Hepatocyte (in vitro differentiated cells): Measurements from ENCODE around the gene OLFM2. TPM values are rescaled to one million over a fixed set of nuclear protein-coding genes. Genes with fewer than 3 reads are reported as not detected.

Experiments used
- DNase-seq: peaks from one replicate; pipeline ENCODE4 v3.0.0-alpha.2; 2016; ENCODE audit warnings: low spot score
- H2AFZ ChIP-seq: fragments of 200-600 bp; sonication (generic); 2 replicates; pipeline ENCODE4 v1.6.0; 2016; ENCODE audit warnings: antibody characterized with exemption, mild to moderate bottlenecking
- H3K27ac ChIP-seq: fragments of 200-600 bp; sonication (generic); 2 replicates; pipeline ENCODE4 v1.5.1; 2016; ENCODE audit warnings: mild to moderate bottlenecking
- H3K27me3 ChIP-seq: fragments of 200-600 bp; sonication (generic); 2 replicates; pipeline ENCODE4 v1.6.1; 2016
- H3K36me3 ChIP-seq: fragments of 200-600 bp; sonication (generic); replicated peaks from 2 replicates; pipeline ENCODE4 v1.5.1; 2016; ENCODE audit warnings: low read depth; ENCODE audit not compliant: insufficient read depth
- H3K4me1 ChIP-seq: fragments of 200-600 bp; sonication (generic); 2 replicates; pipeline ENCODE4 v1.5.1; 2016; ENCODE audit warnings: mild to moderate bottlenecking, moderate library complexity; ENCODE audit not compliant: insufficient read depth
- H3K4me2 ChIP-seq: fragments of 200-600 bp; sonication (generic); 2 replicates; pipeline ENCODE4 v1.6.0; 2016
- H3K4me3 ChIP-seq: fragments of 200-600 bp; sonication (generic); 2 replicates; pipeline ENCODE4 v1.5.1; 2016; ENCODE audit warnings: mild to moderate bottlenecking
- H3K79me2 ChIP-seq: fragments of 200-600 bp; sonication (generic); 2 replicates; pipeline ENCODE4 v1.6.0; 2017; ENCODE audit warnings: mild to moderate bottlenecking
- H3K9me2 ChIP-seq: fragments of 200-600 bp; sonication (generic); replicated peaks from 2 replicates; pipeline ENCODE4 v1.6.0; 2017; ENCODE audit warnings: mild to moderate bottlenecking; ENCODE audit not compliant: insufficient read depth
- H3K9me3 ChIP-seq: fragments of 200-600 bp; sonication (generic); 2 replicates; pipeline ENCODE4 v1.5.1; 2016; ENCODE audit warnings: low read depth, mild to moderate bottlenecking
- H4K20me1 ChIP-seq: fragments of 200-600 bp; sonication (generic); 2 replicates; pipeline ENCODE4 v1.6.0; 2016; ENCODE audit warnings: mild to moderate bottlenecking; ENCODE audit not compliant: insufficient read depth, poor library complexity, severe bottlenecking
- EZH2 ChIP-seq: fragments of 200-600 bp; sonication (generic); IDR thresholded peaks from 2 replicates; pipeline ENCODE4 v1.6.1; 2016; ENCODE audit warnings: antibody characterized with exemption, mild to moderate bottlenecking, borderline replicate concordance
- EZH2phosphoT487 ChIP-seq: fragments of 200-600 bp; sonication (generic); IDR thresholded peaks from one replicate; pipeline ENCODE4 v1.6.1; 2018; ENCODE audit warnings: antibody characterized with exemption, mild to moderate bottlenecking, low read depth, moderate library complexity; ENCODE audit not compliant: unreplicated experiment, severe bottlenecking
- WGBS: methylation state at CpG from one replicate; pipeline ENCODE4 v1.1.6; 2016; ENCODE audit warnings: low lambda C conversion rate; ENCODE audit errors: missing lambda C conversion rate; 5-methylcytosine and 5-hydroxymethylcytosine counted together
- polyA plus RNA-seq: library from polyadenylated mRNA; unstranded; fragments of >200 nt; fragmentation: Nextera tagmentation; extraction: Ambion mirVana; gene quantifications from 2 replicates; pipeline ENCODE4 v1.2.1, GENCODE V29; 2016
- total RNA-seq: library from RNA; depleted of rRNA; stranded (reverse); fragments of >200 nt; gene quantifications from 2 replicates; pipeline ENCODE4 v1.2.3, GENCODE V29; 2014
- TF ChIP-seq, protein P1 (sequence below): fragments of 200-600 bp; sonication (generic); IDR thresholded peaks from 2 replicates; pipeline ENCODE4 v1.5.1; 2016; ENCODE audit warnings: antibody characterized with exemption, mild to moderate bottlenecking; ENCODE audit not compliant: poor library complexity

The OLFM2 gene
- total and polyA plus RNA-seq, 2 experiments from 2014 or later = 33.1 to 36.5 TPM

DNA sequence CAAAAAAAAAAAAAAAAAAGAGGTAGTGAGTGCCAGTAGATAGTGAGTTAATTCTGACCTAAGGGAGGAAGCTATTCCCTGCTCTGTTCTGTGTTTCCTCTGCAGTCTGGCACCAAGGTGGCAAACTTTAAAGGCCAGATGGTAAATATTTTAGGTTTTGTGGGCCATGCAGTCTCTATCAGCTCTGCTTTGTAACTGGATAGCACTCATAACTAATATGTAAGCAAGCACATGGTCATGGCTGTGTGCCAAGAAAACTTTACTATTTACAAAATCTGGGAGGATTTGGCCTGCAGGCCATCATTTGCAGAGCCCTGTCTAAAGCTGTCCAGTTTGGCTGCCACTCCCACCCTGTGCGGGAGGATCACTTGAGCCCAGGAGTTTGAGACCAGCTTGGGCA is 96.9 kb downstream of the OLFM2 start:
- peak; percentile 47 for DNase-seq
- Histone ChIP-seq H3K27me3 (no peaks in the 10 kb centered on the region), H3K4me3 (no peak overlapping the region), H3K9me2 (no peaks in the 10 kb centered on the region), H3K36me3 (no peaks in the 10 kb centered on the region), H3K9me3 (no peaks in the 10 kb centered on the region), H4K20me1 (no peaks in the 10 kb centered on the region), H3K4me2 (no peak overlapping the region), H3K27ac (no peak overlapping the region), H3K4me1 (peaks cover 6% of the 10 kb centered on the region), H2AFZ (no peak overlapping the region), H3K79me2 (peaks cover 33% of the 10 kb centered on the region)
- TF ChIP-seq, protein P1, sequence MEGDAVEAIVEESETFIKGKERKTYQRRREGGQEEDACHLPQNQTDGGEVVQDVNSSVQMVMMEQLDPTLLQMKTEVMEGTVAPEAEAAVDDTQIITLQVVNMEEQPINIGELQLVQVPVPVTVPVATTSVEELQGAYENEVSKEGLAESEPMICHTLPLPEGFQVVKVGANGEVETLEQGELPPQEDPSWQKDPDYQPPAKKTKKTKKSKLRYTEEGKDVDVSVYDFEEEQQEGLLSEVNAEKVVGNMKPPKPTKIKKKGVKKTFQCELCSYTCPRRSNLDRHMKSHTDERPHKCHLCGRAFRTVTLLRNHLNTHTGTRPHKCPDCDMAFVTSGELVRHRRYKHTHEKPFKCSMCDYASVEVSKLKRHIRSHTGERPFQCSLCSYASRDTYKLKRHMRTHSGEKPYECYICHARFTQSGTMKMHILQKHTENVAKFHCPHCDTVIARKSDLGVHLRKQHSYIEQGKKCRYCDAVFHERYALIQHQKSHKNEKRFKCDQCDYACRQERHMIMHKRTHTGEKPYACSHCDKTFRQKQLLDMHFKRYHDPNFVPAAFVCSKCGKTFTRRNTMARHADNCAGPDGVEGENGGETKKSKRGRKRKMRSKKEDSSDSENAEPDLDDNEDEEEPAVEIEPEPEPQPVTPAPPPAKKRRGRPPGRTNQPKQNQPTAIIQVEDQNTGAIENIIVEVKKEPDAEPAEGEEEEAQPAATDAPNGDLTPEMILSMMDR = no peak
- TF ChIP-seq EZH2 = no peak
- no peak for TF ChIP-seq EZH2phosphoT487
- 71% methylated on average over 1 of the region's 1 CpG for WGBS

- WGBS = 97% methylated on average over 15 of the region's 15 CpGs
- no peaks in the 10 kb centered on the region for H3K9me2 ChIP-seq
- H3K9me3 ChIP-seq = no peaks in the 10 kb centered on the region
- H3K27ac ChIP-seq = no peak overlapping the region
- H3K27me3 ChIP-seq = no peaks in the 10 kb centered on the region
- peaks cover 33% of the 10 kb centered on the region for H3K79me2 ChIP-seq
- H4K20me1 ChIP-seq = no peaks in the 10 kb centered on the region
- no peak overlapping the region for H3K4me3 ChIP-seq
- TF ChIP-seq, protein P1 = no peak
- TF ChIP-seq EZH2 = no peak
- no peak for TF ChIP-seq EZH2phosphoT487
- no peaks in the 10 kb centered on the region for H3K36me3 ChIP-seq
- H3K4me1 ChIP-seq = peaks cover 6% of the 10 kb centered on the region
- no peak for DNase-seq
- H3K4me2 ChIP-seq = no peak overlapping the region
- H2AFZ ChIP-seq = no peak overlapping the region
These were observed 98.0 kb downstream of the OLFM2 start for GRCh38 chr19:9838324-9838723.

DNA sequence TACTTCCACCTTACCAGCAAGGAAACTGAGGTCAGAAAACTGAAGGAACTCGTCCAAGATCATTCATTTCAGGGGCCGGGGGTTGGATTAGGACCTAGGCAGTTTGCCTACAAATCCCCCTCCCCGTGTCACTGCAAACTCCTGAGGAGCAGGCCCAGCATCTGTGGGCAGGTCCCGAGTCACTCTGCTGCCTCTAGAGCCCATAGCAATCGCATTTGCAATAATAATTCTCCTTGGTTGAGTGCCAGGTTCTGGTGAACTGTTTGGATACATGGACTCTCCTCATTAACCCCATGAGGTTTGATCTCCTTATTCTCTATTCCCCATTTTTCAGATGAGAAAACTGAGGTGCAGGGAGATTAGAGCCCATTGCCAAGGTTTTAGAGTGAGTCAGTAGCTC is 100.3 kb downstream of the OLFM2 start:
- no peak for TF ChIP-seq EZH2phosphoT487
- H3K79me2 ChIP-seq = peaks cover 37% of the 10 kb centered on the region
- H2AFZ ChIP-seq = peak overlapping the region; percentile 37
- no peaks in the 10 kb centered on the region for H3K27me3 ChIP-seq
- peak overlapping the region; percentile 92 for H3K4me2 ChIP-seq
- no peaks in the 10 kb centered on the region for H3K9me3 ChIP-seq
- H4K20me1 ChIP-seq = no peaks in the 10 kb centered on the region
- no peaks in the 10 kb centered on the region for H3K9me2 ChIP-seq
- H3K27ac ChIP-seq = no peak overlapping the region
- WGBS = 24% methylated on average over 5 of the region's 5 CpGs
- H3K36me3 ChIP-seq = no peaks in the 10 kb centered on the region
- peaks cover 6% of the 10 kb centered on the region for H3K4me1 ChIP-seq
- no peak for DNase-seq
- H3K4me3 ChIP-seq = peak overlapping the region; percentile 40

- H3K4me2 ChIP-seq = peak overlapping the region; percentile 92
- H3K4me3 ChIP-seq = peak overlapping the region; percentile 40
- no peak for DNase-seq
- 8% methylated on average over 18 of the region's 28 CpGs for WGBS
- peaks cover 39% of the 10 kb centered on the region for H3K79me2 ChIP-seq
- no peaks in the 10 kb centered on the region for H3K27me3 ChIP-seq
- H3K36me3 ChIP-seq = no peaks in the 10 kb centered on the region
- H3K4me1 ChIP-seq = peaks cover 6% of the 10 kb centered on the region
- H4K20me1 ChIP-seq = no peaks in the 10 kb centered on the region
- no peak for TF ChIP-seq EZH2phosphoT487
- no peak for TF ChIP-seq EZH2
- TF ChIP-seq, protein P1 = no peak
- no peak overlapping the region for H3K27ac ChIP-seq
- H2AFZ ChIP-seq = peak overlapping the region; percentile 37
- no peaks in the 10 kb centered on the region for H3K9me2 ChIP-seq
- no peaks in the 10 kb centered on the region for H3K9me3 ChIP-seq
These were observed 100.8 kb downstream of the OLFM2 start for GRCh38 chr19:9835507-9835949.
